GM06990 (cell line): ENCODE results near the gene CTDSP2.

Source experiments
- DNase-seq: peaks from one replicate; pipeline ENCODE4 v3.0.0-alpha.2; 2011; ENCODE audit not compliant: insufficient read length; ENCODE audit errors: extremely low read depth
- H3K27me3 ChIP-seq: replicated peaks from 2 replicates; pipeline ENCODE4 v1.6.0; 2011; ENCODE audit warnings: low read length; ENCODE audit not compliant: control insufficient read depth, insufficient read depth
- H3K36me3 ChIP-seq: 2 replicates; pipeline ENCODE4 v1.5.1; 2011; ENCODE audit warnings: low read length; ENCODE audit not compliant: control insufficient read depth, insufficient read depth
- H3K4me3 ChIP-seq: replicated peaks from 2 replicates; pipeline ENCODE4 v1.5.1; 2011; ENCODE audit warnings: low read depth, mild to moderate bottlenecking, control low read depth, low read length
- CTCF ChIP-seq: IDR thresholded peaks from 2 replicates; pipeline ENCODE4 v1.5.1; 2011; ENCODE audit warnings: low read length, control low read depth, mild to moderate bottlenecking, inconsistent platforms; ENCODE audit not compliant: insufficient read depth, poor library complexity, severe bottlenecking

Gene CTDSP2

GRCh38 chr12:57839996-57840395 is 6.5 kb downstream of the CTDSP2 start:
- no peaks in the 10 kb centered on the region for H3K27me3 ChIP-seq
- no peak overlapping the region for H3K4me3 ChIP-seq
- DNase-seq: no peak

GRCh38 chr12:57838594-57839302 is 7.8 kb downstream of the CTDSP2 start:
- DNase-seq: peak; percentile 44
- no peaks in the 10 kb centered on the region for H3K27me3 ChIP-seq
- H3K36me3 ChIP-seq: no peaks in the 10 kb centered on the region
- H3K4me3 ChIP-seq: peak overlapping the region; percentile 26
- no peak for TF ChIP-seq CTCF

More at GRCh38 chr12:57839996-57840395, 6.5 kb downstream of the CTDSP2 start:
- no peaks in the 10 kb centered on the region for H3K36me3 ChIP-seq
- no peak for TF ChIP-seq CTCF

DNA sequence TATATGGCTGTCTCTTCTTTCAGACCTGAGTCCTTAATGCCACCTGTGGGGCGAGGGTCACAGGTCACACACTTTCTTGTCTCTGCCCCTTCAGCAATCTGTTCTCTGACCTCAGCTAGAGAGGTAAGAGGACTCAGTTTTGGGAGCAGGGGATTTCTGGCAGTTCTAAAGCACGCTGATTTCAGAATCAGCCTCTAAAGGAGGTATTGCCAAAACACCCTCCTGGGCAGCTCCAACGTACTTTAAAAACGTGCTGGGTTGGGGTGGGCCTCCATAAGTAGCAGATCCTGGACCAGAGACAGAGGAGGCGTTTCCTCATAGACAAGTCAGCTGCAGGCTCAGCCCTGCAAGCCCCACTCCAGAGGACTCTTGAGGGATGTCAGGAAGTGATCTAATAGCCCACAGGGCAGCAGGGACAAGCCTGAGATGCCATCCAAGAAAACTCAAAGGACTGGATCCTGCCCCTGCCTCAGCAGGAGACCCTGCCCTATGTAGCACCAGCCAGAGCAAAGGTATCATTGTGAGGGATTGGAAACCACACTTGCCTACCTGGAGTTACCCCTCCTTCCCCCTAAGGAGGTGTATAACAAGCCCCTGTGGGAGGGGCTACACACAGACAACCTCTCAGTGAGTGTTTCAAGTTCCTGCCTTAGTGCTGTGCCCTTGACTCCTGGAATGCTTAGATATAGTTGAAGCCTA is 8.5 kb downstream of the CTDSP2 start:
- TF ChIP-seq CTCF: no peak
- peak; percentile 37 for DNase-seq
- no peaks in the 10 kb centered on the region for H3K27me3 ChIP-seq
- H3K36me3 ChIP-seq: no peaks in the 10 kb centered on the region
- H3K4me3 ChIP-seq: no peak overlapping the region

- DNase-seq: peak; percentile 66
- no peak for TF ChIP-seq CTCF
- no peaks in the 10 kb centered on the region for H3K27me3 ChIP-seq
- no peaks in the 10 kb centered on the region for H3K36me3 ChIP-seq
- peak overlapping the region; percentile 34 for H3K4me3 ChIP-seq
Observed at GRCh38 chr12:57836442-57837375, 9.8 kb downstream of the CTDSP2 start.

GRCh38 chr12:57835366-57836288 is 10.9 kb downstream of the CTDSP2 start:
- Histone ChIP-seq H3K36me3 (no peaks in the 10 kb centered on the region), H3K27me3 (no peaks in the 10 kb centered on the region), H3K4me3 (peak overlapping the region; percentile 34)
- no peak for TF ChIP-seq CTCF
- no peak for DNase-seq
